GM18511 (cell line): ENCODE measurements around the gene KRTAP10-9.
"Not testable (repeated sequence)": the region's sequence is repeated elsewhere in the genome, so short reads cannot be mapped to it uniquely, and the experiment has no call there.

ENCODE experiments used
- ATAC-seq: cut with Tn5 transposase; IDR thresholded peaks from one replicate; pipeline ENCODE4 v1.9.1; 2021; ENCODE audit warnings: mild to moderate bottlenecking, moderate library complexity; ENCODE audit not compliant: unreplicated experiment

Gene KRTAP10-9

GRCh38 chr21:44637851-44638348 lies 11.0 kb downstream of the KRTAP10-9 start:
- not testable (repeated sequence) for ATAC-seq

- ATAC-seq, result not testable (repeated sequence)
Measured at GRCh38 chr21:44638506-44639330, 11.8 kb downstream of the KRTAP10-9 start.

- no peak for ATAC-seq
Measured at GRCh38 chr21:44639331-44639655, 12.4 kb downstream of the KRTAP10-9 start.

- no peak for ATAC-seq
Measured at GRCh38 chr21:44640761-44641160, 13.9 kb downstream of the KRTAP10-9 start.

GRCh38 chr21:44643741-44644310 lies 16.9 kb downstream of the KRTAP10-9 start:
- ATAC-seq, result no peak

- no peak for ATAC-seq
Measured at GRCh38 chr21:44644878-44645277, 18.0 kb downstream of the KRTAP10-9 start.

GRCh38 chr21:44646366-44647221 lies 19.7 kb downstream of the KRTAP10-9 start, which contains the start of gene KRTAP10-11:
TSS of gene KRTAP10-11 (plus strand) at chr21:44646414. CDS start at chr21:44646459, 45 bp downstream.
- ATAC-seq, result not testable (repeated sequence)

GRCh38 chr21:44647222-44647552 lies 20.3 kb downstream of the KRTAP10-9 start:
- no peak for ATAC-seq

GRCh38 chr21:44648557-44649311 lies 21.8 kb downstream of the KRTAP10-9 start:
- ATAC-seq, result no peak

GRCh38 chr21:44649521-44650100 lies 22.7 kb downstream of the KRTAP10-9 start:
- ATAC-seq, result no peak

- ATAC-seq, result no peak
Measured at GRCh38 chr21:44650265-44650972, 23.5 kb downstream of the KRTAP10-9 start.

- no peak for ATAC-seq
Measured at GRCh38 chr21:44650973-44651675, 24.2 kb downstream of the KRTAP10-9 start.

- no peak for ATAC-seq
Measured at GRCh38 chr21:44653123-44653522, 26.2 kb downstream of the KRTAP10-9 start.

- no peak for ATAC-seq
Measured at GRCh38 chr21:44653656-44654575, 27.0 kb downstream of the KRTAP10-9 start.

- ATAC-seq, result no peak
Measured at GRCh38 chr21:44654576-44655175, 27.8 kb downstream of the KRTAP10-9 start, which contains the start of gene KRTAP12-4. TSS of gene KRTAP12-4 (minus strand) at chr21:44654659. CDS start at chr21:44654614, 45 bp downstream.

GRCh38 chr21:44656868-44657267 lies 30.0 kb downstream of the KRTAP10-9 start:
- no peak for ATAC-seq
